Adipocyte (in vitro differentiated cells): ENCODE data around the gene PHC2.

Source experiments
- DNase-seq: peaks from one replicate; pipeline ENCODE4 v3.0.0-alpha.2; 2015; ENCODE audit warnings: low read depth
- H3K27me3 ChIP-seq: replicated peaks from 2 replicates; pipeline ENCODE4 v1.7.0; 2013; ENCODE audit warnings: mild to moderate bottlenecking, low read length, moderate library complexity; ENCODE audit not compliant: control insufficient read depth, insufficient read depth
- H3K36me3 ChIP-seq: 2 replicates; pipeline ENCODE4 v1.7.0; 2013; ENCODE audit warnings: low read length, mild to moderate bottlenecking, moderate library complexity; ENCODE audit not compliant: control insufficient read depth, insufficient read depth, severe bottlenecking
- H3K4me1 ChIP-seq: 2 replicates; pipeline ENCODE4 v1.7.0; 2013; ENCODE audit warnings: mild to moderate bottlenecking, low read length, moderate library complexity; ENCODE audit not compliant: control insufficient read depth, insufficient read depth
- H3K4me3 ChIP-seq: 2 replicates; pipeline ENCODE4 v1.7.0; 2013; ENCODE audit warnings: mild to moderate bottlenecking, low read length, moderate library complexity
- H3K9ac ChIP-seq: 2 replicates; pipeline ENCODE4 v1.7.0; 2013; ENCODE audit warnings: mild to moderate bottlenecking, low read length, moderate library complexity
- H3K9me3 ChIP-seq: 2 replicates; pipeline ENCODE4 v1.7.0; 2013; ENCODE audit warnings: mild to moderate bottlenecking, low read length, moderate library complexity; ENCODE audit not compliant: control insufficient read depth

Gene PHC2

GRCh38 chr1:33327587-33328325 lies 103.1 kb downstream of the PHC2 start:
- peak overlapping the region; percentile 31 for H3K9ac ChIP-seq
- H3K4me3 ChIP-seq, result no peak overlapping the region
- no peaks in the 10 kb centered on the region for H3K27me3 ChIP-seq
- DNase-seq, result peak; percentile 91
- H3K4me1 ChIP-seq, result peaks cover 55% of the 10 kb centered on the region
- H3K36me3 ChIP-seq, result peaks cover 98% of the 10 kb centered on the region
- no peaks in the 10 kb centered on the region for H3K9me3 ChIP-seq

GRCh38 chr1:33326785-33327184 lies 104.1 kb downstream of the PHC2 start:
- Histone ChIP-seq H3K36me3 (peaks cover 99% of the 10 kb centered on the region), H3K9ac (peak overlapping the region; percentile 31), H3K9me3 (no peaks in the 10 kb centered on the region), H3K27me3 (no peaks in the 10 kb centered on the region), H3K4me1 (peaks cover 45% of the 10 kb centered on the region), H3K4me3 (peak overlapping the region; percentile 26)
- DNase-seq, result no peak

- Histone ChIP-seq H3K36me3 (peaks cover 89% of the 10 kb centered on the region), H3K4me3 (no peak overlapping the region), H3K27me3 (no peaks in the 10 kb centered on the region), H3K4me1 (peaks cover 37% of the 10 kb centered on the region), H3K9me3 (no peaks in the 10 kb centered on the region), H3K9ac (peak overlapping the region; percentile 62)
- no peak for DNase-seq
Measured at GRCh38 chr1:33324677-33325575, 106.0 kb downstream of the PHC2 start.

- H3K9ac ChIP-seq, result peak overlapping the region; percentile 43
- H3K4me3 ChIP-seq, result no peak overlapping the region
- H3K4me1 ChIP-seq, result peaks cover 35% of the 10 kb centered on the region
- no peak for DNase-seq
- H3K9me3 ChIP-seq, result no peaks in the 10 kb centered on the region
- H3K27me3 ChIP-seq, result no peaks in the 10 kb centered on the region
- H3K36me3 ChIP-seq, result peaks cover 78% of the 10 kb centered on the region
Measured at GRCh38 chr1:33323663-33324477, 107.0 kb downstream of the PHC2 start.

GRCh38 chr1:33322870-33323585 lies 107.9 kb downstream of the PHC2 start:
- peaks cover 27% of the 10 kb centered on the region for H3K4me1 ChIP-seq
- H3K36me3 ChIP-seq, result peaks cover 70% of the 10 kb centered on the region
- DNase-seq, result no peak
- no peaks in the 10 kb centered on the region for H3K9me3 ChIP-seq
- H3K9ac ChIP-seq, result no peak overlapping the region
- no peak overlapping the region for H3K4me3 ChIP-seq
- no peaks in the 10 kb centered on the region for H3K27me3 ChIP-seq

GRCh38 chr1:33322109-33322508 lies 108.8 kb downstream of the PHC2 start:
- Histone ChIP-seq H3K9me3 (no peaks in the 10 kb centered on the region), H3K36me3 (peaks cover 61% of the 10 kb centered on the region), H3K27me3 (no peaks in the 10 kb centered on the region), H3K9ac (no peak overlapping the region), H3K4me3 (no peak overlapping the region), H3K4me1 (peaks cover 18% of the 10 kb centered on the region)
- no peak for DNase-seq

- H3K36me3 ChIP-seq, result peaks cover 51% of the 10 kb centered on the region
- H3K27me3 ChIP-seq, result no peaks in the 10 kb centered on the region
- peaks cover 12% of the 10 kb centered on the region for H3K4me1 ChIP-seq
- no peaks in the 10 kb centered on the region for H3K9me3 ChIP-seq
- DNase-seq, result no peak
- H3K9ac ChIP-seq, result no peak overlapping the region
- no peak overlapping the region for H3K4me3 ChIP-seq
Measured at GRCh38 chr1:33321178-33321577, 109.7 kb downstream of the PHC2 start.

GRCh38 chr1:33320619-33321165 lies 110.2 kb downstream of the PHC2 start, which contains the start of gene A3GALT2:
Gene A3GALT2, minus strand, starts transcription at chr1:33321098. Its CDS starts 0 bp downstream, at chr1:33321098.
- no peaks in the 10 kb centered on the region for H3K9me3 ChIP-seq
- no peaks in the 10 kb centered on the region for H3K27me3 ChIP-seq
- H3K4me1 ChIP-seq, result peaks cover 7% of the 10 kb centered on the region
- H3K36me3 ChIP-seq, result peaks cover 46% of the 10 kb centered on the region
- no peak within 1 kb of the TSS for H3K9ac ChIP-seq
- no peak within 1 kb of the TSS for H3K4me3 ChIP-seq
- DNase-seq, result no peak

- H3K4me1 ChIP-seq, result peaks cover 1% of the 10 kb centered on the region
- no peaks in the 10 kb centered on the region for H3K27me3 ChIP-seq
- no peaks in the 10 kb centered on the region for H3K9me3 ChIP-seq
- peaks cover 40% of the 10 kb centered on the region for H3K36me3 ChIP-seq
- no peak overlapping the region for H3K9ac ChIP-seq
- H3K4me3 ChIP-seq, result no peak overlapping the region
- no peak for DNase-seq
Measured at GRCh38 chr1:33319949-33320618, 110.8 kb downstream of the PHC2 start.
